IMR-90 (cell line): Measurements from ENCODE around the gene FMN1. TPM values are rescaled to one million over a fixed set of nuclear protein-coding genes. Genes with fewer than 3 reads are reported as not detected.

ENCODE experiments used
- CHD1 ChIP-seq: IDR thresholded peaks from 2 replicates; pipeline ENCODE4 v1.6.1; 2012; ENCODE audit warnings: low read depth, low read length, improper control_type of control experiment
- RCOR1 ChIP-seq: IDR thresholded peaks from 2 replicates; pipeline ENCODE4 v1.6.1; 2012; ENCODE audit warnings: mild to moderate bottlenecking, low read length, improper control_type of control experiment; ENCODE audit not compliant: insufficient replicate concordance
- SMC3 ChIP-seq: fragments of 150-350 bp; IDR thresholded peaks from 2 replicates; pipeline ENCODE4 v1.6.1; 2016; ENCODE audit warnings: low read depth, mild to moderate bottlenecking, antibody characterized with exemption, low read length, moderate library complexity
- polyA plus RNA-seq, 3 experiments: library from polyadenylated mRNA; depleted of rRNA; stranded (reverse); fragments of >200 nt; gene quantifications; 2 replicates each; pipeline ENCODE4 v1.2.3, GENCODE V29; 2012; ENCODE audit warnings: low replicate concordance in 1 of 3
- total RNA-seq: library from RNA; depleted of rRNA; stranded (reverse); fragments of >200 nt; gene quantifications from 2 replicates; pipeline ENCODE4 v1.2.3, GENCODE V29; 2012
- TF ChIP-seq, protein P1 (sequence below): fragments of 150-350 bp; IDR thresholded peaks from 2 replicates; pipeline ENCODE4 v1.6.1; 2016; ENCODE audit warnings: low read depth, mild to moderate bottlenecking, low read length, moderate library complexity, borderline replicate concordance

FMN1 gene
- total and polyA plus RNA-seq, 2 of the 4 experiments (the other 2 are of a cell fraction), result 7.3 to 17.6 TPM

DNA sequence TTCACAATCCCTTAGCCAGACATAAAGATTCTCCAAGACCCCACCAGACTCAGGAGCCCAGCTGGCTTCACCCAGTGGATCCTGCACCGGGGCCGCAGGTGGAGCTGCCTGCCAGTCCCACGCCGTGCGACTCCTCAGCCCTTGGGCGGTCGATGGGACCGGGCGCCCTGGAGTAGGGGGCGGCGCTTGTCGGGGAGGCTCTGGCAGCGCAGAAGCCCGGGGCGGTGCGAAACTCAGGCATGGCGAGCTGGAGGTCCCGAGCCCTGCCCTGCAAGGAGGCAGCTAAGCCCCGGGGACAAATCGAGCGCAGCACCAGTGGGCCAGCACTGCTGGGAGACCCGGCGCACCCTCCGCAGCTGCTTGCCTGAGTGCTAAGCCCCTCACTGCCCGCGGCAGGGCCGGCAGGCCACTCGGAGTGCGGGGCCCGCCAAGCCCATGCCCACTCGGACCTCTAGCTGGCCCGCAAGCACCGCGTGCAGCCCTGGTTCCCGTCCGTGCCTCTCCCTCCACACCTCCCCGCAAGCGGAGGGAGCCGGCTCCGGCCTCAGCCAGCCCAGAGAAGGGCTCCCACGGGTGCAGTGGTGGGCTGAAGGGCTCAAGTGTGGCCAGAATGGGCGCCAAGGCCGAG, 175.0 kb downstream of the FMN1 start (continued):
- TF ChIP-seq, protein P1, sequence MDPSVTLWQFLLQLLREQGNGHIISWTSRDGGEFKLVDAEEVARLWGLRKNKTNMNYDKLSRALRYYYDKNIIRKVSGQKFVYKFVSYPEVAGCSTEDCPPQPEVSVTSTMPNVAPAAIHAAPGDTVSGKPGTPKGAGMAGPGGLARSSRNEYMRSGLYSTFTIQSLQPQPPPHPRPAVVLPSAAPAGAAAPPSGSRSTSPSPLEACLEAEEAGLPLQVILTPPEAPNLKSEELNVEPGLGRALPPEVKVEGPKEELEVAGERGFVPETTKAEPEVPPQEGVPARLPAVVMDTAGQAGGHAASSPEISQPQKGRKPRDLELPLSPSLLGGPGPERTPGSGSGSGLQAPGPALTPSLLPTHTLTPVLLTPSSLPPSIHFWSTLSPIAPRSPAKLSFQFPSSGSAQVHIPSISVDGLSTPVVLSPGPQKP, result no peak
- TF ChIP-seq RCOR1 (no peak), CHD1 (no peak), SMC3 (no peak)
